CD4-positive, alpha-beta T cell treated with Interleukin-4 for 4 hours (primary cell): ENCODE results near the gene METTL23.
A peak's percentile ranks its signal among the peaks of the same experiment; 100 is the strongest.
"Not testable (repeated sequence)": the region's sequence is repeated elsewhere in the genome, so short reads cannot be mapped to it uniquely, and the experiment has no call there.

Experiments
- DNase-seq: peaks from one replicate; pipeline ENCODE4 v3.0.0-alpha.2; 2020

METTL23 gene

GRCh38 chr17:76735586-76736348 is 9.1 kb downstream of the METTL23 start:
- no peak for DNase-seq

- DNase-seq: peak; percentile 58
Observed at GRCh38 chr17:76736349-76737081, 9.9 kb downstream of the METTL23 start.

GRCh38 chr17:76737082-76737675 is 10.5 kb downstream of the METTL23 start, which contains the start of gene SRSF2:
Gene SRSF2 (minus strand): TSS chr17:76737331. CDS start chr17:76737160, 171 bp downstream.
- peak; percentile 99 for DNase-seq

- peak; percentile 91 for DNase-seq
Observed at GRCh38 chr17:76737676-76738467, 11.2 kb downstream of the METTL23 start, which contains the start of gene MFSD11. Gene MFSD11 (plus strand): TSS chr17:76738119. CDS start chr17:76738353, 234 bp downstream.

GRCh38 chr17:76738468-76738850 is 11.8 kb downstream of the METTL23 start:
- no peak for DNase-seq

- DNase-seq: not testable (repeated sequence)
Observed at GRCh38 chr17:76739568-76740115, 13.0 kb downstream of the METTL23 start.

- DNase-seq: no peak
Observed at GRCh38 chr17:76740329-76741118, 13.9 kb downstream of the METTL23 start.

GRCh38 chr17:76742958-76743357 is 16.3 kb downstream of the METTL23 start:
- no peak for DNase-seq

- DNase-seq: no peak
Observed at GRCh38 chr17:76744747-76745146, 18.1 kb downstream of the METTL23 start.

- DNase-seq: not testable (repeated sequence)
Observed at GRCh38 chr17:76745785-76746184, 19.1 kb downstream of the METTL23 start.

GRCh38 chr17:76747716-76748363 is 21.2 kb downstream of the METTL23 start:
- no peak for DNase-seq

GRCh38 chr17:76748657-76749056 is 22.0 kb downstream of the METTL23 start:
- DNase-seq: no peak

- DNase-seq: no peak
Observed at GRCh38 chr17:76751416-76751993, 24.9 kb downstream of the METTL23 start.

GRCh38 chr17:76752006-76752405 is 25.4 kb downstream of the METTL23 start:
- DNase-seq: peak; percentile 70

- peak; percentile 70 for DNase-seq
Observed at GRCh38 chr17:76753061-76753961, 26.7 kb downstream of the METTL23 start.

- no peak for DNase-seq
Observed at GRCh38 chr17:76755285-76755684, 28.6 kb downstream of the METTL23 start.

GRCh38 chr17:76757256-76757655 is 30.6 kb downstream of the METTL23 start:
- DNase-seq: no peak

GRCh38 chr17:76758570-76758969 is 31.9 kb downstream of the METTL23 start:
- no peak for DNase-seq

- peak; percentile 93 for DNase-seq
Observed at GRCh38 chr17:76772842-76773525, 46.3 kb downstream of the METTL23 start.
